IMR-90 (cell line): ENCODE data around the gene OR6F1.
"Not testable (repeated sequence)": the region's sequence is repeated elsewhere in the genome, so short reads cannot be mapped to it uniquely, and the experiment has no call there.

Source experiments
- CEBPB ChIP-seq: IDR thresholded peaks from 2 replicates; pipeline ENCODE4 v1.6.1; 2012; ENCODE audit warnings: low read depth, low read length, improper control_type of control experiment
- CHD1 ChIP-seq: IDR thresholded peaks from 2 replicates; pipeline ENCODE4 v1.6.1; 2012; ENCODE audit warnings: low read depth, low read length, improper control_type of control experiment
- CTCF ChIP-seq: conservative IDR thresholded peaks from 2 replicates; pipeline ENCODE4 v1.5.1; 2012; ENCODE audit warnings: mild to moderate bottlenecking, low read depth, low read length, improper control_type of control experiment
- MAZ ChIP-seq: IDR thresholded peaks from 2 replicates; pipeline ENCODE4 v1.6.1; 2012; ENCODE audit warnings: low read depth, mild to moderate bottlenecking, low read length, improper control_type of control experiment, moderate library complexity, borderline replicate concordance
- POLR2A ChIP-seq: IDR thresholded peaks from 2 replicates; pipeline ENCODE4 v1.6.1; 2012; ENCODE audit warnings: mild to moderate bottlenecking, low read depth, low read length
- RAD21 ChIP-seq: IDR thresholded peaks from 2 replicates; pipeline ENCODE4 v1.6.1; 2012; ENCODE audit warnings: low read length, improper control_type of control experiment
- RCOR1 ChIP-seq: IDR thresholded peaks from 2 replicates; pipeline ENCODE4 v1.6.1; 2012; ENCODE audit warnings: mild to moderate bottlenecking, low read length, improper control_type of control experiment; ENCODE audit not compliant: insufficient replicate concordance

- TF ChIP-seq CTCF, RCOR1, RAD21, POLR2A, CHD1, MAZ, CEBPB: not testable (repeated sequence)
Measured at GRCh38 chr1:247754311-247754710, 37.9 kb upstream of the OR6F1 start.
